IPS-NIHi11 (cell line): ENCODE data around the gene PGA3.
"Not testable (repeated sequence)": the region's sequence is repeated elsewhere in the genome, so short reads cannot be mapped to it uniquely, and the experiment has no call there.

Experiments used
- DNase-seq: peaks from one replicate; pipeline ENCODE4 v3.0.0; 2012; ENCODE audit warnings: mixed read lengths, low spot score

Gene PGA3

DNA sequence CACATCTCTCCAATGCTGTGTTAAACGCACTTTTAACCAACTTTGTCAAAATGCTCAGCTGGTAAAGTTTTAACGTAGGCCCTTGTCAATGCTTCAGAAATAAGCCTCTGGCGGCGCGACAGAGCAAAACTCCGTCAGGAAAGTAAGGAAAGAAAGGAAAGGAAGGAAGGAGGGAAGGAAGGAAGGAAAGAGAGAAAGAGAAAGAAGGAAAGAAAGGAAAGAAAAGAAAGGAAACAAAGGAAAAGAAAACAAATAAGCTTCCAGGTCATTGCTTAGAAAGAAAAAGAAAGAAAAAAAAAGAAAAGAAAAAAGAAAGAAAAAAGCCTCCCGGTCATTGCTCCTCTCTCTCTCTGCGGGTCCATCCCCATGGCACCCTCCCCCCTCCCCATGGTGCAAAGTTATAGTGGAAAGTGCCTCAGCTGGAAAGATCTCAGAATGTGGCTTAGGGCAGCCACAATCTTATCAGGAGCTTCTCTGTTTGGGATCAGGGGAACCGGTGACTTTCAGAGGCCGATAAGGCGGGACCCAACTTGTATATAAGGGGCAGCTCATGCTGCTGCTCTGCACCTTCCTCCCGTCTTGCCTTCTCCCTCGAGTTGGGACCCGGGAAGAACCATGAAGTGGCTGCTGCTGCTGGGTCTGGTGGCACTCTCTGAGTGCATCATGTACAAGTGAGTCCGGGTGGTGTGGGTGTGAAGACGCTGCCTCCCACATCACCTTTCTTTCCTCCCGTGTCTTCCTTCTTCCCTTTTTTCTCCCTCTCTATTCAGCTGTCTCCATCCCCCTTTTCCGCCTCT is at the start of gene PGA3:
Gene PGA3 (plus strand): TSS at position 566 of the 797 bp plus-strand sequence. CDS start 50 bp downstream, at position 616.
- DNase-seq: not testable (repeated sequence)

DNA sequence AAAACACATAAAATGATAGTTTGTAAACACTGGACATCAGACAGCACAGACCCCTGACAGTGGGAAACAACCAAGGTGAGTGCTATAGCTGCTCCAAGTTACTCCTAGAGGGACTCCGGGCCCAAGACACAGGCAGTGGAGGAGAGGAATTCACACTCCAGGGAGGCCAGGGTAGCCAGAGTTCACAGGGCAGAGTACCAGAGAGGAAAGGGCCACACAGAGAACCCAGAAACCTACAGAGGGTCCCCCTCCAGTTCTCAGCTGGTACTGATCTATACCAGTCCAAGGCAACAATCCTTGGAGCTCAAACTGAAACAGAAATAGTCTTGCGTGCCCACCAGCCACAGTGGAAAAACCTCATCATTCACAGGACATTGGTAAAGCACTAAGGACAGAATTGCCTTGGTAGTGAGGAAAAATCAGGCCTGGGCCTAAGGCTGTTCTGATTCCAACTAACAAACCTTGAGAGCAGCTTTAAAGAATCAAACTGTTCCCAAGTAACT is 49.7 kb upstream of the PGA3 start:
- DNase-seq: no peak

DNA sequence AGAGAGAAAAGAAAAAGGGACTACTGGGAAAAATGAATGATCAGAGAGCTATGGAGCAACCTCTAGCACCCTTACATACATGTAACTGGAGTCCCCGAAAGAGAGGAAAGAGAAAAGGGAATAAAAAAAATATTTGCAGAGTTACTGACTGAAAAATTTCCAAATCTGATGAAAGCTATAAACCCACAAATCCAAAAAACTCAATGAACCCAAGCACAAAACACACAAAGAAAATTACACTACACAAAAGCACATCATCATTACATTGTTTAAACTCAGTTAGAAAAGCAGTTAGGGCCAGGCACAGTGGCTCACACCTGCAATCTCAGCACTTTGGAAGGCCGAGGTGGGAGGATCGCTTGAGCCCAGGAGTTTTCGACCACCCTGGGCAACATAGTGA is 48.8 kb upstream of the PGA3 start:
- no peak for DNase-seq

DNA sequence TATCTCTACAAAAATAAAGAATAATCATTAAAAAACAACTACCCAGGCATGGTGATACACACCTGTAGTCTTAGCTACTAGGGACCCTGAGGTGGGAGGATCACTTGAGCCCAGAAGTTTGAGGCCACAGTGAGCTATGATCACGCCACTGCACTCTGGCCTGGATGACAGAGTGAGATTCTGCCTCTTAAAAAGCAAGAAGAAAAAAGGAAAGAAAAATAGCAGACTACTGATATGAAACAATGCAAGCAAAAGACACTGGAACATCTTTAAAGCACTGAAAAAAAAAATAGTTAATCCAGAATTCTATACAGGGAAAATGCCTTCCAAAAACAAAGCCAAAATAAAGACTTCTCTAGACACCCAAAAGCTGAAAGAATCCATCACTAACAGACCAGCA is 48.0 kb upstream of the PGA3 start:
- no peak for DNase-seq

DNA sequence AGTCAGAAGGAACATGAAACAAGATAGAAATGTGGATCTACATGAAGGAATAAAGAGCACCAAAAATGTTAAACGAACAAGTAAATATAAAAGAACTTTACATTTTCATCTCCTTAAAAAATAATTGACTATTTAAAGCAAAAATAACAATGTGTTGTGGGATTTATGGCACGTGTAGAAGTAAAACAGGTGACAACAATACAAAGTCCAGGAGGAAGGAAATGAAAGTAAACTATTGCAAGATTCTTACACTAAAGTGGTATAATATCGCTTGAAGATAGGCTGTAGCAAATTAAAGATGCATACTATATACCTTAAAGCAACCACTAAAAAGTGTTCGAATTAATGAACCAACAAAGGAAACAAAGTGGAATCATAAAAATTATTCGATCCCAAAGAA is 47.6 kb upstream of the PGA3 start:
- DNase-seq: no peak

DNA sequence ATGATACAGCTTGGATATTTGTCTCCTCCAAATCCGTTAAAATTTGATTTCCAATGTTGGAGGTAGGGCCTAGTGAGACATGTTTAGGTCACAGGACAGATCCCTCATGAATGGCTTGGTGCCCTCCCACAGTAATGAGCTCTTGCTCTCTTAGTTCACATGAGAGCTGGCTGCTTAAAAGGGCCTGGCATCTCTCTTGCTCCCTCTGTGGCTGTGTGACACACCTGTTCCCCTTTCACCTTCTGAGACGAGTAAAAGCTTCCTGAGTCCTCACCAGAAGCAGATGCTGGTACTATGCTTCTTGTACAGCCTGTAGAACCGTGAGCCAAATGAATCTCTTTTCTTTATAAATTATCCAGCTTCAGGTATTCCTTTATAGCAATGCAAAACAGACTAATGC is 45.6 kb upstream of the PGA3 start:
- DNase-seq: no peak

DNA sequence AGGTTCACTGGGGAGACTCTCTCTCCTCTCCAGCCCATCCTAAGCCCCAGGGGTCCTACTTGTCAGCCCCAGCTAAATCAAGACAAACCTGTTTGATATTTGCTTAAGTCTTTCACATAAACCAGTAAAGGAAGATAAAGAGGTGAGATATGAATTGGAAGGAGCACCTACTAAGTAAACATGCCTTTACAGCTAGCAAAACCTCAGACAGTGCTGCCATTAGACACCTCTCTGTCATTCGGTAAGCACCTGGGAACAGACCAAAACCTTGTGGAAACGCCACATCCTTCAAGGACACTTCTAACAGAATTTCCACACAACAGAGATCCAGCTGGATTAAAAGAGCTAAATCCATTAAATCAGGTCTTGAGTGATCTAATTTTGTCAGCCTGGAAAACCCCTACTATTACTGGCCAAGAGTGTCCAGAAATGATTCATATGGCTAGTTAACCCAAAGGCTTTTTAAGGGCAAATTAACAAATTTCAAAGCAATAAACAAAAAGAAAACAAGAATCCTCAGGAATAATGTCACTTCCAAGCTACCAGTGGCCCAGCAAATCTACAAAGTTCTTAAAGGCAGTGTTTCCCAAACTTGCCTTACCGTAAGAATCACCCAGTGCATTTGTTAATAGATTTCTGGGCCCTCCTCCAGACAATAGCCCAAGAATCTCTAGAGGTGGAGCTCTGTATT is 44.5 kb upstream of the PGA3 start:
- DNase-seq: no peak

GRCh38 chr11:61160487-61161189 is 42.7 kb upstream of the PGA3 start:
- DNase-seq: no peak

- peak; percentile 98 for DNase-seq
Observed at GRCh38 chr11:61161190-61162091, 41.9 kb upstream of the PGA3 start, which contains the start of gene VPS37C. TSS of gene VPS37C (minus strand) at chr11:61161426. CDS start at chr11:61138829, 22,597 bp downstream.

DNA sequence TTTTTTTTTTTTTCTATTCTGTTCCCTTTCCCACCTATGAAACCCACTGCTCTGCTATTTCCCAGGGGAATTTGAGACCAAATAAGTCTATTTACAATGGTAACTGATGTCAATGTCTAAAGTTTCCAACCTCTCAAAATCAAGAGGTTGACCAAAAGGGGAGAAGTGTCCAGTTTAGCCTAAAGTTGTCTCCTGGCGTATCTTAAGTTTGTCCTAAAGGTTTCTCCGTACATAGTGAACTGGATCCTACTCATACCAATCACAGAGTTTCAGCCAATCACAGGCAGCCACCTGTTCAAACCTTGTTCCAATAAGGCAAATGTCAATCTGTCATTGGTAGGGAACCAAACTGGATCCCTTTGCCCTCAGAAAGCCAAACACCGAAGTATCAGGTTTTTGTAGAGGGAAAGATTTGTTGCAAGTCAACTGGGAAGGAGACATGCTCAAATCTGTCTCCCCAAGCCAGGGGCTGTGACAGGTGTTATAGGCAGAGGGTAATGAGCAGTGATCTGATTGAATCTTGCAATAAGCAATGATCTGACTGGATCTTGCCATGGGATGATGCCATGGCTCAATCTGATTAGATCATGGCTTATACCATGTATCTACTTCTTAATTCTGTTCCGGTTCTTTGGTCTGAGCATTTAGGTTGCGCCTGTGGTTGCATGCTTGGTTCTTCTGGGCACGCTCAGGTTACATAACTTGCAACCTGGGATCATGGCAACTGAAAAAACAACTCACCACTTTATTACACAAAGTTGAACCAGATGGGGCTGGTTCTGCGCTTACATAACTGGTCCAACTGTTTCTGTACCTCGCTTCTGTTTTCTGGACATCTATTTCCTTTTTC is 41.0 kb upstream of the PGA3 start:
- peak; percentile 44 for DNase-seq

DNA sequence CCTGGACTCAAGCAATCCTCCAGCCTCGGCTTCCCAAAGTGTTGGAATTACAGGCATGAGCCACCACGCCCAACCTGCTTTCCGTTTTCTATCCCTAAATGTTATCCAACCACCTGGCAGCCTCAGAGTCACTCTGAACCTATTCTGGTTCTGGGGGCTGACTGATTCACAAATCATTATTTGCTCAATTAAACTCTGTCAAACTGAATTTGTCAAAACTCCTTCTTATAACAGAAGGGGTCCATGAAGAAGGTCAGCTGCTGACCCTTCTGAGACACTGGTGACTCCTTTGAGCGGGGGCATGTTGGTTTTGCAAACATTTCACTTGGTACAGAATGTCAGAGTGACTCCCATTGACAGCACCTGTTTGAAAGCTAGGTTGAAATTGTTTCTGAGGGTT is 40.3 kb upstream of the PGA3 start:
- no peak for DNase-seq

DNA sequence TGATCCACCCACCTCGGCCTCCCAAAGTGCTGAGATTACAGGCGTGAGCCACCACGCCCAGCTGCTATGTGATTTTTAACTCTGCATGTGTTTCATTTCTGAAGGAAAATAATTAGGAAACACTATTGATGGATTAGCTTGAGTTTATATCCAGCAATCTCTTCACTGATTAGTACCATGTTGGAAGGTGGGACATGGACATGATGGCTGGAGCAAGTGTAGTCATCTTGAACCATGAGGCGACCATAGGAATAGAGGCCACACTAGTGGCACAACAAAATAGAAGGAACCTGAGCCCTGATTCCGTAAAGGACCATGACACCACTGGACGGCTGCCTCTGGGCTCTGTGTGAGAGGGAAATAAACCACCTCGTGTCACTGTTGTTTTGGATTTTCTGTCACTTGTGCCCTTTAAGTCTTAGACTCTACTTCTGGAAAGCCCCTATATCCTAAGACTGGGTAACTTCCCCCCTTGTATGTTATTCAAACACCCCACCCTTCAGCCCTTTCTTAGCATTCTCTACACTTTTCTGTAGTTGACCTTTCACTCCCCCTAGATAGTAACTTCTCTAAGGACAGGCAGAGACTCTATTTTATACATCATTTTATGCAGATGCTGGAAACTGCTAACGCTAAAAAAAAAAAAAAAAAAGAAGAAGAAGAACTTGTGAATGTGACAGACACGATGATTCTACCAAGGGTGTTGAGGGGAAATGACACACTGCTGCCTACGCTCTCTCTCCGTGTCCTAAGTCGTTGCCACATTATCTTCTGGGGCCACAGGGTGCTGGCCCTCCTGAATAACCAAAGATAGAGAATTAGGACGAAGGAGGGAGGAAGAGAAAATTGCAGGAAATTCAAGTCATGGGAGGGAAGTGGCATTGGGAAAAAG is 39.4 kb upstream of the PGA3 start:
- no peak for DNase-seq

GRCh38 chr11:61164606-61165424 is 38.5 kb upstream of the PGA3 start:
- no peak for DNase-seq

- DNase-seq: not testable (repeated sequence)
Observed at GRCh38 chr11:61165785-61166184, 37.5 kb upstream of the PGA3 start.

DNA sequence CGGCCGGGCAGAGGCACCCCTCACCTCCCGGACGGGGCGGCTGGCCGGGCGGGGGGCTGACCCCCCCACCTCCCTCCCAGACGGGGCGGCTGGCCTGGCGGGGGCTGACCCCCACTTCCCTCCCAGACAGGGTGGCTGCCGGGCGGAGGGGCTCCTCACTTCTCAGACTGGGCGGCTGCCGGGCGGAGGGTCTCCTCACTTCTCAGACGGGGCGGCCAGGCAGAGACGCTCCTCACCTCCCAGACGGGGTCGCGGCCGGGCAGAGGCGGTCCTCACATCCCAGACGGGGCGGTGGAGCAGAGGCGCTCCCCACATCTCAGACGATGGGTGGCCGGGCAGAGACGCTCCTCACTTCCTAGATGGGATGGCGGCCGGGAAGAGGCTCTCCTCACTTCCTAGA is 37.0 kb upstream of the PGA3 start:
- not testable (repeated sequence) for DNase-seq

DNA sequence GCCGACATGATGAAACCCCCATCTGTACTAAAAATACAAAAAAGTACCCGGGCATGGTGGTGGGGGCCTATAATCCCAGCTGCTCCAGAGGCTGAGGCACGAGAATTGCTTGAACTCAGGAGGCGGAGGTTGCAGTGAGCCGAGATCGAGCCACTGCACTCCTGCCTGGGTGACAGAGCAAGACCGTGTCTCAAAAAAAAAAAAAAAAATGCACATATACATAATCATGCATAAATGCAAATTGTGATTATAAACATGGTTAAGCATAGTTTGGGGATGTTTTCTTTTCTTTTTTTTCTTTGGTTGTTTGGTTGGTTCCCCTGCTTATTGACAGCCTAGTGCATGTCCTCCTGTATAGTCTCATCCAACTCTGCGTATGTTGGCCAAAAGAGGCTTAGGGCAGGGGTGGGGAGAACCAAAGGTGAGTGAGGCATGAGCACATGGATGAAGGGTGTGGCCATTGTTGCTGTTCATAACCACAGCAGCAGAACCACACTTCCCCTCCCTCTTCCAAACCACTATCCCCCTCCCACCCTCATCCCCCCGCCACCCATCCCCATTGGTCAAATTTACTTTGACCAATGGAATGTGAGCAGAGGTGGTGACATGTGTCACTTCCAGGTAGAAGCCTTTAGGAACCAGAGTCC is 35.1 kb upstream of the PGA3 start:
- peak; percentile 1 for DNase-seq

DNA sequence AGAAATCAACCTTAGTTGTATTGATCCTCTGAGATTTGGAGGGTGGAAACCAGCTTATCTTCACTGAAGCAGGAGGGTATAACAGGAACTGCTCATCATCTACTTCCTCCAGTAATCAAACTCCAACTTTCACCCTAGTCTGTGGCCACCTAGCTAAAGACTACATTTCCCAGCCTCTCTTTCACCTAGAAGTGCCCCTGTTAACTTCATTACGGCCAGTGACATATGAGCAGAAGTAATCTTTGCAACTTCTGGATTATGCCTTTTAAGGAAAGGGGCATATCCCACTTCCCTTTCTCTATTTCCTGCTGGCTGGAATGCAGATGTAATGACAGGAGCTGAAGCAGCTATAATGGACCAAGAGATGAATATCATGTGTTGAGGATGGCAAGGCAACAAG is 34.5 kb upstream of the PGA3 start:
- peak; percentile 0 for DNase-seq

- no peak for DNase-seq
Observed at GRCh38 chr11:61170566-61170965, 32.7 kb upstream of the PGA3 start.
